NCI-H1694 treated with DMSO at 0.1 percent for 48 hours (cell line): ENCODE measurements around the gene FAM228B.
"Not testable (repeated sequence)": the region's sequence is repeated elsewhere in the genome, so short reads cannot be mapped to it uniquely, and the experiment has no call there.

Experiments
- DNase-seq: peaks from one replicate; lab custom pipeline; 2025; lab: John Stamatoyannopoulos, UW

The FAM228B gene

DNA sequence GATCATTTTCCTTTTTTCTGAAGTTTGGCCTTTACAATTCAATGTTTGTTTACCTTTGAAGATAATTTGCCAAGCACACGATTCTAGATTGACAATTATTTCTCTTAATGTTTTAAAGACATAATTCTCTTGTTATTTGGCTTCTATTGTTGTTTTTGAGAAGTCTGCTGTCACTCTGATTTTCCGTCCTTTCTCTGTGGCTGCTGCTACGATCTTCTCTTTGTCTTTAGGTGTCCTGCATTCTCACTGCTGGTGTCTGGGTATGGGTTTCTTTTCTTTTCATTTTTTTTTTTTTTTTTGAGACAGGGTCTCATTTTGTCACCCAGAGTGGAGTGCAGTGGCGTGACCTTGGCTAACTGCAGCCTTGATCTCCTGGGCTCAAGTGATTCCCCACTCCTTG is 36.4 kb downstream of the FAM228B start:
- DNase-seq = no peak

DNA sequence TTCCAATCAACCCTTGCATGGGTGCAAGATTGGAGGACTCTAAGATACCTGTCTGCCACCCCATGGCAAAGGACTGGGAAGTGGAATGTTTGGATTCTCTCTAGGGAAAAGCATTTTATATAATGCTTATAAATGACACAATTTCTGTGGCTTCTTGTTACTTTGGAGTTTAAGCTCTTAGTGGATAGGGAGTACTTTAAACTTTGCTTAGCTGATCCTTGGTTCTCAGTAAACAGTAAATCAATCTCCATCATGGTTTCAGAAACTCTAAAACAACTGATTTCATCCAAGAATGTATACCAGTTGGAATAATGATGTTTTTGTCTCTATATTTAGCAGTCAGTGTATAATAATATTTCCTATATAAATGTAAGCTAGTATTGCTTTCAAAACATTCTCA is 37.5 kb downstream of the FAM228B start:
- no peak for DNase-seq

DNA sequence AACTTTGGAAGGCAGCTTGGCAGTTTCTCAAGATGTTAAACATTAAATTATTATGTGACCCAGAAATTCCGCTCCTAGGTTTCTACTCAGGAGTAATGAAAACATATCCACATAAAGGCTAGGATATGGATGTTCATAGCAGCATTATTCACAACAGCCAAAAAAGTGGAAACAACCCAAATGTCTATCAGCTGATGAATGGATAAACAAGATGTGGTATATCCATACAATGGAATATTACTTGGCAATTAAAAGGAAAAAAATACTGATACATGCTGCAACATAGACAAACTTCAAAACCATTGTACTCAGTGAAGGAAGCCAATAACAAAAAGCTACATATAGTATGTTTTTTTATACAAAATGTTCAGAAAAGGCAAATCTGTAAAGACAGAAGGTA is 39.2 kb downstream of the FAM228B start:
- no peak for DNase-seq

DNA sequence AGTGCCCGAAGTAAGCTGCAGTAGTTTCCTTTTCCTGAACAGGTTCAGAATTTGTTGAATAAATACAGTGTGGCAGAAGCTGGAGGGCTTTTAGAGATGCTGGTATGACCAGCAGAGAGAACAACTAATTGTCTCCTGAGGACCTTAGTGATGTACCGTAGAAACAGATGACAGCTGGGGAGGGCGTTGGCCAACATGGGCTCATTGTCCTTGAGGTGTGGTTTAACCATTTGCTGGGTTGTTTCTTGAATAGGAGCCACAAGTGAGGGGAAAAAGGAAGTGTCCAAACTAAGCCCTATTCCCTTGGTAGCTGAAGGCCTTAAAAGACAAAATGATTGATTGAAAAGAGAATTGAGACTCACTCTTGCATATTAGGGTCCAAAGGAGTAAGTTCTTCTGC is 39.9 kb downstream of the FAM228B start:
- no peak for DNase-seq

DNA sequence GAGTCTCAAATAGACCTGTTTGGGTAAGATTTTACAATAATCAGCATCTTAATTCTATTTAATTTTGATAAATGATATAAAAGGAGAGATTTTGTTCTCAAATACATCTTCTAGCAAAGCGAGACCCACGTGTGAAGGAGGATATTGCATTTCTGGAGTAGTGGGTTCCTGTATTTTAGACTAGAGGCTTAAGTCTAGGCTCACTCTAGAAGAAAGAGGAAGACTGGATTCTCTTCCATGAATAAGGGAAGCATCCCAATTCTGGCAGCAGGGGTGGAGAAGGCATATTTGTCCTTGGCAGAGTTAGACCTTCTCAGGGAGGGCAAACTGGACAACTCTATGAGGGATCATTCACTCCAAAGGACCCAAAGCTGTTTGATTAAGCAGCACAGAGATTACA is 40.3 kb downstream of the FAM228B start:
- no peak for DNase-seq

DNA sequence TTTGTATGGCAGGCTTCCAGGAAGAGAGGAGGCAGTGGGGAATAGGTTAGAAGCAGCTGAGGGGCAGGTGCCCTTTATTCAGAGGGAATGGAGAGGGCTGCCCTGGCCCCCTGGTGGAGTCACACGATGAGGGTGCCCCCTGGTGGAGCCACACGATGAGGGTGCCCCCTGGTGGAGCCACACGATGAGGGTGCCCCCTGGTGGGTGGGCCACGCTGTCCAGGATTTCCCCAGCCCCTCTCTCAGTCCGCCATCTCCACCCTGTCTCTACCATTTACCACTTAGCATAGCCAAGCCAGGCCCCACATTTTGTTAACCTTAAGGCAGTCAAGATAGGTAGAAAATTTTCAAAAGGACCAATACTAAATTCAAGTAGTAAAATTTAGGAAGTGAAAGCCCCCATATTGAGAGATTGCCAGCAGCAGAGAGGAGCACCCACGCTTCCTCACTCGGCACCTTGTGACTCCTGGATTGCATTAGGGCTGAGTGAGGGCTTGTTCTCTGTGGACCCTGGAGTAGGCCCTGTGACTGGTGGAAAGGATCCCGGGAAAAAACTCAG is 41.2 kb downstream of the FAM228B start:
- DNase-seq = no peak

DNA sequence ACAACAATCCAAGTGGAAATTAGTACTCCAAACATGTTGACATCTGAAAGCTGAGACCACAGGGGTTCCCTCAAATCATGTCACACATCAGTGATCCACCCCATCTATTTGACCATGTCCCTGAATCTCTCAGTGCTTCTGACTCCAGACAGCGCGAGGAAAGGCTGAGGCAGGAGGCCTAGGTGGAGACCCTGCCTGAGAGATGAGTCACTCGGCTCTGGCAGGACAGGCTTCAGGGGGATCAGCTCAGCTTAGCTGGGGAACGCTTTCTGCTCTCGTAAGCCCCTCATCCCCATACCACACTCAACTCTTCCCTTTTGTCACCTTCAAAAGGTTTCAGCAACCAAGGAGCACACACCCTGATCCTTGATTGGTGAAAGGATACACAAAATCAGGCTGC is 45.8 kb downstream of the FAM228B start:
- no peak for DNase-seq

DNA sequence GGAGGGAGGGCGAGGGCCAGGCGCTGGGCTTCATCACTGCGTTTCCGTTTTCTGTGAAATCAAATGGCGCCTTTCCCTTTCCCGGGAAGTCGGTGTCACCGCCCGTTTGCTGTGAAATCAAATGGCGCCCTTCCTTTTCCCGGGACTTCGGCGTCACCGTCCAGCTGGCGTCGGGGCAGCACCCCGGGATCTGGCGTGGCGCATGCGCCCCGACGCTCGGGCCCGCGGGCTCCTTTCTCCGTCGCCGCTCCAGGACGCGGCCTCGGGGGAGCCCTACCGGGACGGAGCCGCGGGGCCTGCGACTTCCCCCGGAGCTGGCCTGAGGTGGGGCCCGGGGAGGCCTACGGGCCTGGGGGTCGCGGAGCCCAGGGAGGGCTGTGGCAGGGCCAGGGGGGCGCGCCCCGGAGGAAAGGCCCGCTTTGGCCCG is 51.6 kb downstream of the FAM228B start, which contains the start of gene FAM228A:
Gene FAM228A (plus strand): TSS at position 203 of the 427 bp plus-strand sequence. CDS start 428 bp downstream, outside the sequence.
- DNase-seq = no peak

DNA sequence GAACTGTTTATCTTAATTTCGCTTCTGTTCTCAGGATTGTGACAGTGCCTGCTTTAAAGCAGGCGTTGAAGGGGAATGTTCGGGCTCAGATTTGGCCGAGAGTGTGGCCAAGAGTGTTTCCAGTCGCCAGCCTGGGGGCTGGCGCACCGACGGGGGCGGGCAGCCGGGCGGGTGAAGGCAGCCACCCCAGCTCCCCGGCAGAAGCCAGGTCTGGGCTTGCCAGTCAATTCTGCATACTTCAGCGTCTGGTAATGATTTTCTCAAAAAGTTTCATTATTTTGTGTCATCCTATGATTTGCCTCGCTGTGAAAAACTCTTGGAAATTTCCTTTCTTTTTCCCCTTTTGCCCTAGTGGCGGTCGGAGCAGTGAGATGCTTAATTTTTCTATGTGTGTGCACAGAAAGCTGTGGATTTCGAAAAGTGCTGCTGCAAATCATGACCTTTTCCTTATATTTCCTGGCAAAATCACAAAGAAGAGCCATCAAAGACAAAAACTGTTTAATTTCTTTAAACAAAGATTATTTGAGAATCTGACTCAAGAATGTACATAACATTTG is 52.4 kb downstream of the FAM228B start:
- no peak for DNase-seq

DNA sequence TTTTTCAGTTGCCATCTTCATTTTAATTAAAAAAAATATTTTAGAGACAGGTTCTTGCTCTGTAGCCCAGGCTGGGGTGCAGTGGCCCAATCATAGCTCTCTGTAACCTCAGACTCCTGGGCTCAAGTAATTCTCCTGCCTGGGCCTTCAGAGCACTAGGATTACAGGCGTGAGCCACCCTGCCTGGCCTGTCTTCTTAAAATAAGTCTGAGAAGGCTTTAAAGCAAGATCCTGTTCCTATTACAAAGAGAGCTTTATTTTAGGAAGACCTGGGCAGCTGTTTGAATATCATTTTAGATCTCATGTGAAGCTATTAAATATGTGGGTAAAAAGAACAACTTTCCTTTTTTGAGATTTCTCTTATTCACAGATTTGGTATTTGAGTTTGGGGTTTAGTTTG is 53.1 kb downstream of the FAM228B start:
- no peak for DNase-seq

DNA sequence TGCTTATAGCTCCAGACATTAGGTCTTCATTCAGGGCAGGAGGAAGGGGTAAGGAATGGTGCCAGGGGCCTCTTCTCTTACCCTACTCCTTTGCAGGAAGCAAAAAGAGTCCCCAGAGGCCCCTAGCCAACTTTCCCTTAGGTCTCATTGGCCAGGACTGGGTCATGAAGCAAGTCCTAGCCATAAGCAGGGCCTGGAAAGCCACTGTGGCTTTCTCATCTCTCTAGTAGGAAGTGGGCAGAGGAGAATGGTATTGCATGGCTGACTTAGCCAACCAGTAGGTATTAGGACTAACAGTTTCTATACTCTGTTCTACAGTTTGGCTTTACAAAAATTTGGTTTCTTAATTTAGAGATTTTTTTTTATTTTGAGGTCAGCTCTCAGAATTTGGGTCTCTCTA is 56.4 kb downstream of the FAM228B start:
- DNase-seq = no peak

DNA sequence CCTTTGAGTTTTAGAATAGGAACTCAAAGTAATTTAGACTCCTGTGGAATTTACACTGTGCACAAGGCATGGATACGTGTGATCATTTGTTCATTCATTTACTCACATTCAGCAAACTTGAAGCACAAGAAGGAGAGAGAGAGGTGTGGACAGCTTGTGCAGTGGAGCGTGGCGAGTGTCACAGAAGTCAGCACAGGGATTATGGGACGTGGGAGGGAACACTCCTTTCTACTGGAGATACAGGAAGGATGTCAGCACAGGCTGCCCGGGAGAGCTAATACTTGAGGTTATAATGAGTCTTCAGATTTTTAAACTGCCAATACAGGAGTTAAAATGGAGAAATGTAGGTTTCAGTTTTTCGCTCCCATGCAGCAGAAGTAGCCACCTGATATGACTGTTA is 58.6 kb downstream of the FAM228B start:
- DNase-seq = no peak

DNA sequence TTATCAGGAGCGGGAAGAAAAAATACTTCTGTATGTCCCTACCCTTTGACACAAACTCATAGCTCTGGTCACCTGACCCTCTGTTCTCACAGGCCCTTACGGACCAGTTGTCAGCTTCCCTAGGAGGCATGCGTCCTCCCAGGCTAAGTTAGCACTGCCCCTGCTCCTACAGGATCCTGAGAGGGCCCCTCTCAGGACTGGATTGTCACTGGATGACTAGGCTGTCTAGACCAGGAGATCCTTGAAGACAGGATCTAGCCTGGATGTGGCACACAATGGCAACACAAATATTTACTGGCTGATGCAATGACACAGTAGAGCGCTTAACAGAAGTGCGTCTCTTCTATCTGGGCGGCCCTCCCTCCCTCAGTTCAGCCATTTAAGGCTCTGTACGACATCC is 59.2 kb downstream of the FAM228B start:
- no peak for DNase-seq

DNA sequence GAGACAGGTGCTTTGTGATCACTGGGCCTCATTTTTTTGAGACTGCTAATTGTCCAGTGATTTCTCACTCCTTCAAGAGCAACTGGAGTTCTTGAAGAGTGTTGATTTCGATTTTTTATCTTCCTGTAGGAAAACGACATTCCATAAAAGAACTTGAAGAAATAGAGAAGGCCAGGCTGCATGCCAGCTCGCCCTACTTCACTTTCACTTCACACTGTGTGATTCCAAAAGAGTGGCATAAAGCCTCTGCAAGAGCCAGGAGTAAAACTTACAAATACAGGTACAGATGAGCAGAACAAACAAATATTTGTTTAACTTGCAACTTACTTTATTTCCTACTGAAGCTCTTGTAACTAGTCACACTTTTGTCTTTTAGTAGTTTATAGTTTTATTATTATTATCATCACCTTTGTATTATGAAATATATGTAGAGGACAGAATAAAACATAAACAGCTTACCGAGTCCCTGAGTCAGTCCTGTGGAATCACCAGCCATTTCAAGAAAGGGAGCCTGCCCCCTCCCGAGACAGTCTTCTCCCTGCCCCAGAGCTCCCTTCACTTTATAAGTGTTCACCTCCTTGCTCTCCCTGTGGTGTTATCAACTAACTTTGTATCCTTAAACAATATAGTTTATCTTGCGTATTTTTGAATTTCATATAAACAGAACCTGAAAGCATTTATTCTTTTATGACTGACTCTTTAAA is 60.2 kb downstream of the FAM228B start:
- no peak for DNase-seq

DNA sequence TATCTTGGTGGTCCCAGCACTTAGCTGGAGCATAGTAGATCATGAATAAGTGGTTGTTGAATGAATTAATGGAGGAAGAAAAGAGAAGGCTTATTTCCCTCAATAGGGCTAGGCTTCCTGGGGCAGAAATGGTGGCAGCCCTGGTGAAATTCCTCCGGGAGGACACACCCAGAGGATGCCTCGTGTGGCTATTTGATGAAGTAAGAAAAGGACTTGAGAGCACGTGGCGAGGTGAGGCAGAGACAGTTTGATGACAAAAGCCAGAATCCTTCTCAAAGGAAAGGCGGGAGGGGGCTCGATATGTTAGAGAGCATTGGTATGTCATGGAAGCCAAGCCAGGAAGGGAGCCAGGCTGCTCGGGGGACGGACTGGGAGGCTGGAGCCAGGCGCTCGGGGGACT is 66.3 kb downstream of the FAM228B start:
- DNase-seq = no peak

DNA sequence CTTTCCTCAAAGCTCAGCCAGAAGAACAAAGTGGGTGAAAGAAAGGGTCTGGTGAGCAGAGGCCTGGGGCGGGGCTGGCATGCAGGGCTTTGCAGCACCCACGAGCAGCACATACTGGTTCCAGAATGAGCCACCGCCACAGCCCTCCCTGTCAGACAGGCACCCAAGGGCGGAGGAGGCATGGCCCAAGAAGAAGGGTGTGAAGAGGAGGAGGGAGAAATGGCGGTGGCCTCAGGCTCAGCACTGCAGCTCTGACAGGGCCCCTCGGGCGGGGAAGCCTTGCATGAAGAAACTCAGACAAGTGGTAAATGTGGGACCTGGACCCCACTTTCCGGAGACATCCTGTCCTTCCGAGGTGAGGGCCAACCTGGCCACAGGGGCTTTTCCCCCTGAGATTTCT is 67.2 kb downstream of the FAM228B start:
- no peak for DNase-seq

DNA sequence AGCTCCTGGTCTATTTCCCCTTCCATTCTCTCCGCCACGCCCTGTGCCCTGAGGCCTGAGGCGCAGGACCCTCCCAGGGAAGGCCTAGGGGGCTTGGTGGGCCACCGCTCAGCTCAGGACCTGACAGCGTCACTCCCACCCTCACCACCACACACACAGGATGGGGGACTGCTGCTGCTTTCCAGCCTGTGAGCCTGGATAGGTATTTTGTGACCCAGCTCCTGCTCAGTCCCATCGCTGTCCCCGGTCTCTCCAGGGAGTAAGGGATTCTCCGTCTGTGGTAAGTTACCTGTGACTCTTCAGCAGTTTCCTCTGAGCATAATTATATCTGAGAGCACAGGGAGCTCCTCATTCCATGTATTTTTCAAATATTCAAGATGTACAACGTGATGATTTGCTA is 67.9 kb downstream of the FAM228B start:
- no peak for DNase-seq

DNA sequence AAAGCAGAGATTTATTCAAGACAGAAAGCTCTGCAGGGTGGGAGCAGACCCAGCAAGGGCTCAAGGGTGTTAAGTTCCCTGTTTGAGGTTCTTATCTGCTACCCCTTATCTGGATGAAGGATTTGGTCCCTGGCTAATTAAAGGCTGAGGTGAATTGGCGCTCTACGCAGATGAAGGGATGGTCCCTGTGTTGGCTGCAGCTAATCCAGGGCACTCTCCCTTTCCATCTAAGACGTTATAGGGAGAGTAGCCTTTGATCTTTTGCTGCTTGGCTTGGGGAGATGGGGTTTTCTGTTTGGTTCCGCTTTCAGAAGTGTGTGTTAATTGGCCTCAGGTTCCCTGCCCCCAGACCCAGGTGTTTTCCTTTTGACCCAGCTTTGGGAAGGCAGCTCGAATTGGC is 68.6 kb downstream of the FAM228B start:
- DNase-seq = no peak

DNA sequence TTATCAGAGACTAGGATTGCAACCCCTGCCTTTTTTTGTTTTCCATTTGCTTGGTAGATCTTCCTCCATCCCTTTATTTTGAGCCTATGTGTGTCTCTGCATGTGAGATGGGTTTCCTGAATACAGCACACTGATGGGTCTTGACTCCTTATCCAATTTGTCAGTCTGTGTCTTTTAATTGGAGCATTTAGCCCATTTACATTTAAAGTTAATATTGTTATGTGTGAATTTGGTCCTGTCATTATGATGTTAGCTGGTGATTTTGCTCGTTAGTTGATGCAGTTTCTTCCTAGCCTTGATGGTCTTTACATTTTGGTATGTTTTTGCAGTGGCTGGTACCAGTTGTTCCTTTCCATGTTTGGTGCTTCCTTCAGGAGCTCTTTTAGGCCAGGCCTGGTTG is 73.9 kb downstream of the FAM228B start:
- DNase-seq = not testable (repeated sequence)

DNA sequence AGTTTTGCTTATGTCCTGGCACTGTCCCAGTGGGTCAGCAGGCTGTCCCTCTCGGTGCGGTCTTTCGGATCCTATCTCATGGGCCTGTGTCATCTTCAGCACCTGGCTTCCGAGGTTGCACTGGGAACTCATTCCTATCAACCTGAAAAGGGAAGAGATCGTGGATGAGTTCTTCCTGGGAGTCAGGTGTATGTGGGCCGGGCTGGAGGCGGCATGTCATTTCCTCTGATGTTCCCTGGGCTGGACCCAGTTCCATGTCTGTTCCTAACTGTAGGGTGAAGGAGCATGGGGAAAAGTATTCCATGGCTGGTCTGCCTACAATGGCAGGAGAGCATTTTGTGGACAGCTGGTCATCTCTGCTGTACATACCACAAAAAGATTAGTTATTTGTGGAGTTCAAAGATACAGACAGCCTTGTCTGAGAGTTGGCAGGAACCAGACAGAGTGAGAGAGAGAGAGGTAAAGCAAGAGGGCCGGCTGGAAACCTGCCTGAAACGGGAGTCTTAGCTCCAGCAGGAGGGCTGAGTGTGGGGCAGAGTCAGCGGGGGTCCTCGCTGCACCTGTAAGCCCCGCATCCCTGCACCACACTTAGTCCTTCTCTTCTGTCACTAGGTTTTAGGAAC is 76.8 kb downstream of the FAM228B start:
- no peak for DNase-seq

DNA sequence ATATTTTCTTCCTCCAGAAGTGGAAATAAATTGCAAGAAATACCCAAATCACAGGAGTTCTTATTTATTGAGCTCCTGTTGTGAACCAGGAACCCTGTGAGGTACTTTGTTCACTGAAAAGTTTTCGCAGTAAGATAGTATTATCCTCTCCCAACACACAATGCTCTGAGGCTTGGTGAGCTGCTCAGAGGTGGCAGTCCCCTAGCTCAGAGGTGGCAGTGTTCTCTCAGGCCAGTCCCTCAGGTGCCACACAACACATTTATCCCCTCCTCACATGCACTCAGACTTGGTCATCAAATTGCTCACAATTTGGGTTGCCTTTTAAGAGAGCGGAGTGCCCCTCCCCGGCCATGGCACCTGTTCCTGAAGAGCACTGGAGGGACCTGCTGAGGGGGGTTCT is 77.5 kb downstream of the FAM228B start:
- DNase-seq = no peak

DNA sequence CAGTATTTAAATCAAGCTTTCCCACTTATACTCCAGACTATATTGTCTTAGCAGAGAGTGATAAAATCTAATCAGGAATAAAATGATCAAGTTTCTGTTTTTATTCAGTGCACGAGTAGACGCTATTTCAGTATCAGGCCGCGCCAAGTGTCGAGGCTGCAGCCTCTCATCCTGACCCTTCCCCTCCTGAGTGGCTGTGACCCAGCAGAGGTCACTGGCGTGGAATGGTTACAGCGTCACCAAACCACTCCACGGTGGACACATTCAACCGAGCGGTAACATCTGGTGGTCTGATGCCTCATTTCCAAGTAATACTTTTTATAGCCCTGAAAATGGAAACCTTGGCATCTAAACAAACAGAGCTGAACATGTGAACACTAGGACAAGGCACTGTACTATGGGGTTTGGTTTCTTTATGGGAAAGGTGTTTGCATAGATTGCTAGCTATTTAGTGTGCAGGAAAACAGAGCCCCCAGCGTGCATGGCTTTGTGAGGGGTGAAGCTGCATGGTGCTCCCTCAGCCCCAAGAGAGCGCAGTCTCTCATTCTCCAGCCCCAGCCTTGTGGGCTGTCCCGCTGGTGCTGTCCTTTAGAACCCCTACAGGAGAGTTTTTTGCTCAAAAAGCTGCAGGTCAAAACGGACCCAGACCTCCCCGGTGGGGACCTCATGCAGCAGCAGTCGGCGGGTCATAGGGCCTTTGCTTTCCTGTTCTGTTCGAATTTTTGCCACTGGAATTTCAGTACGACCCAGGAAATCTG is 79.9 kb downstream of the FAM228B start:
- no peak for DNase-seq

DNA sequence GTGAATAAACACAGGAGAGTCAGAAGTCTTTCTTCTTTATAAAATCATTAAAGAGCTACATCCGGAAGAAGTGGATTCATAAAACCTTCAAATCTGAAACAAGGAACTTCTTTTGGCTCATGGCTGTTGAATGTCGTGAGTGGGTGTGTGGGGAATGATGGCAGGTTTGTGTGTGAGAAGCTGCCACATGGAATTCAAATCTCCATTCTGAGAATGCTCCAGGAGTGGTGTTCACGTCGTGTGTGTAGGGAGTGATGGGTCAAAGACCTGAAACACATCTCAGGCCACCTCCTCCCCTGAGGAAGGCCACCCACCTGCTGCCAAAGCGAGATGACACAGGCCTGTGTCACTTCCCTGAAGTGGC is 80.5 kb downstream of the FAM228B start:
- no peak for DNase-seq
